Epithelial cell of esophagus (primary cell): ENCODE measurements around the gene GPS1.

Source experiments
- DNase-seq: peaks from one replicate; pipeline ENCODE4 v3.0.0; 2010; ENCODE audit warnings: low read depth
- H3K4me3 ChIP-seq: 2 replicates; pipeline ENCODE4 v1.5.1; 2011; ENCODE audit warnings: mild to moderate bottlenecking, low read length, control low read depth
- TF ChIP-seq, protein P1 (sequence below): IDR thresholded peaks from 2 replicates; pipeline ENCODE4 v1.5.1; 2011; ENCODE audit warnings: low read depth, mild to moderate bottlenecking, low read length, control low read depth, inconsistent platforms; ENCODE audit not compliant: insufficient read depth; ENCODE audit errors: missing control alignments

GPS1 gene

DNA sequence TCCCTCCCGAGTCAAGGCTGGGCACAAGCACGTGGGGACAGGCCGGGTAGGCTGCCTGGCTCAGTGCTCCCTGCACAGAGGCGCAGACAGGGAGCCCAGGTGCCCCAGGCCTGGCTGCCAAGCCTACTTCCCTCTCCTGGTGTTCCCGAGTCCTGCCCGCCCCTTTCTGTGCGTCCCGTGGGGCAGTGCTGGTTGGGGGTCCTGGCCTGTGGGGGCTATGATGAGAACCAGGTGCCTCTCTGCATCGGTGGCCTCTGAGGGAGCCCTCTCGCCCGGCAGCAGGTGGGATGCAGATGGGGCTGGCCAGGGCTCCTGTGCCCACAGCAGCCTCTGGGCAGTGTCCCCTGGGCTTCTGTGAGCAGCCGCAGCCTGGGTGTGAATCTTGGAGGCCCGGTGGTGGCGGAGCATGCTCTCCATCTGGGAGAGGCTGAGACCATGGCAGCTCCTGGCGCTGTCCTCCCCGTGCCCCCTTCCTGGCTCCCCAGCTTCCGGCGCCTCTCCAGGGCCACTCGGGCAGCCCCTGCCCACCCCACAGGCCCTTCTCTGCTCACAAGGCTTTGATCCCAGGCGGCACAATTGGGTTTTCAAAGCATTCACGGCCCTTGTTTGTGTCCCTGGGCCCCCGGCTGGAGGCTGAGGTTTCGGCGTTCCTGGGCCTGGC lies 36.3 kb upstream of the GPS1 start:
- no peak for DNase-seq

GRCh38 chr17:82016061-82016874 lies 35.4 kb upstream of the GPS1 start:
- no peak for DNase-seq
- TF ChIP-seq, protein P1, sequence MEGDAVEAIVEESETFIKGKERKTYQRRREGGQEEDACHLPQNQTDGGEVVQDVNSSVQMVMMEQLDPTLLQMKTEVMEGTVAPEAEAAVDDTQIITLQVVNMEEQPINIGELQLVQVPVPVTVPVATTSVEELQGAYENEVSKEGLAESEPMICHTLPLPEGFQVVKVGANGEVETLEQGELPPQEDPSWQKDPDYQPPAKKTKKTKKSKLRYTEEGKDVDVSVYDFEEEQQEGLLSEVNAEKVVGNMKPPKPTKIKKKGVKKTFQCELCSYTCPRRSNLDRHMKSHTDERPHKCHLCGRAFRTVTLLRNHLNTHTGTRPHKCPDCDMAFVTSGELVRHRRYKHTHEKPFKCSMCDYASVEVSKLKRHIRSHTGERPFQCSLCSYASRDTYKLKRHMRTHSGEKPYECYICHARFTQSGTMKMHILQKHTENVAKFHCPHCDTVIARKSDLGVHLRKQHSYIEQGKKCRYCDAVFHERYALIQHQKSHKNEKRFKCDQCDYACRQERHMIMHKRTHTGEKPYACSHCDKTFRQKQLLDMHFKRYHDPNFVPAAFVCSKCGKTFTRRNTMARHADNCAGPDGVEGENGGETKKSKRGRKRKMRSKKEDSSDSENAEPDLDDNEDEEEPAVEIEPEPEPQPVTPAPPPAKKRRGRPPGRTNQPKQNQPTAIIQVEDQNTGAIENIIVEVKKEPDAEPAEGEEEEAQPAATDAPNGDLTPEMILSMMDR, result no peak
- H3K4me3 ChIP-seq, result no peak overlapping the region

More for the DNA sequence above, 36.3 kb upstream of the GPS1 start:
- H3K4me3 ChIP-seq, result no peak overlapping the region
- TF ChIP-seq, protein P1, result no peak

- TF ChIP-seq, protein P1, result no peak
- no peak overlapping the region for H3K4me3 ChIP-seq
- no peak for DNase-seq
Observed at GRCh38 chr17:82016875-82017459, 34.7 kb upstream of the GPS1 start.

- TF ChIP-seq, protein P1, result no peak
- H3K4me3 ChIP-seq, result no peak overlapping the region
- DNase-seq, result no peak
Observed at GRCh38 chr17:82017612-82018151, 34.0 kb upstream of the GPS1 start.

- TF ChIP-seq, protein P1, result no peak
- no peak overlapping the region for H3K4me3 ChIP-seq
- DNase-seq, result no peak
Observed at GRCh38 chr17:82018152-82018988, 33.3 kb upstream of the GPS1 start.

DNA sequence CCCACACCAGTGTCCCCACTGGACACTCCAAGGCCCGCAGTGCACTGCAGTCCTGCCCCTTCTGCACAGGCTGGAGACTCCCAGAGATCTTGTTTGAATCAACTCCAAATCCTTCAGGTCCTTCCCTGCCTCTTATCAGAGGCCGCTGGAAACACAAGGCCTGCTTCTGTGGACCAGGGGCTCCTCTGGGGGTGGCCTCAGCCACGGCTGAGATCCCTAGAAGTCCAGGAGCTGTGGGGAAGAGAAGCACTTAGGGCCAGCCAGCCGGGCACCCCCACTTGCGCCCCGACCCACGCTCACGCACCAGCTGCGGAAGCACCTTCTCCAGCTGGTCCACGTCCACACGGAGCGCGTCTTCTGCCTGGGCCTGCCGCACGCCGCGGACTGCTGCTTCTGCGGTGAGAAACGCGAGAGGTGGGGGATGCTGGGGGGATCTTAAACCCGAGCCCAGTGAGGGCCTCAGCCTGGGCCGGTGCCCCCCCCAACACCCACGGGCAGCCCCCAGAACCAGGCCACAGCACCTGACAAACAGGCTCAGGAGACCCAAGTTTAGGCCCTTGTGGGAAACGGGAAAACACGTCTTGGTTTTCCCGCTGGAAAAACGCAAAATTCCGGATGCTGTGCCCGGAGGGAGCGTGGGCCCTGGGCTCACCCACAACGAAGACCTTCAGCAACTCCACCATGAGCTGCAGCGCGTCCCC lies 32.6 kb upstream of the GPS1 start:
- TF ChIP-seq, protein P1, result no peak
- DNase-seq, result no peak
- no peak overlapping the region for H3K4me3 ChIP-seq
